GM12873 (cell line): Measurements from ENCODE around the gene PER3.

Experiments used
- CTCF ChIP-seq: IDR thresholded peaks from 2 replicates; pipeline ENCODE4 v1.5.1; 2012; ENCODE audit warnings: low read depth, mild to moderate bottlenecking, moderate library complexity, low read length, control low read depth; ENCODE audit not compliant: insufficient read depth; ENCODE audit errors: missing control alignments

PER3 gene

GRCh38 chr1:7789828-7790227 is 5.7 kb downstream of the PER3 start:
- no peak for TF ChIP-seq CTCF

- no peak for TF ChIP-seq CTCF
Observed at GRCh38 chr1:7795406-7795805, 11.3 kb downstream of the PER3 start.

GRCh38 chr1:7805460-7805859 is 21.4 kb downstream of the PER3 start:
- no peak for TF ChIP-seq CTCF

- peak; percentile 47 for TF ChIP-seq CTCF
Observed at GRCh38 chr1:7808253-7808844, 24.3 kb downstream of the PER3 start.

GRCh38 chr1:7809742-7810141 is 25.7 kb downstream of the PER3 start:
- TF ChIP-seq CTCF: no peak

- no peak for TF ChIP-seq CTCF
Observed at GRCh38 chr1:7810395-7810794, 26.3 kb downstream of the PER3 start.

- TF ChIP-seq CTCF: no peak
Observed at GRCh38 chr1:7811476-7811875, 27.4 kb downstream of the PER3 start.
